ENCODE results near the gene RPAP2. TPM values are rescaled to one million over a fixed set of nuclear protein-coding genes. Genes with fewer than 3 reads are reported as not detected.
"Not testable (repeated sequence)": the region's sequence is repeated elsewhere in the genome, so short reads cannot be mapped to it uniquely, and the experiment has no call there.

The RPAP2 gene
- total RNA-seq, 1 experiment from 2014 or later, result 21.6 TPM

- intact Hi-C loops (cut with micrococcal nuclease; ENCODE audit: unreplicated experiment), result no loop called here
- Mint-ChIP-seq H3K4me3 (ENCODE audit: low read depth, unreplicated experiment) (no peak overlapping the region), H3K27ac (ENCODE audit: unreplicated experiment) (no peak overlapping the region), H3K4me1 (ENCODE audit: low read depth, unreplicated experiment) (no peaks in the 10 kb centered on the region), H3K9me3 (ENCODE audit: low read depth, unreplicated experiment) (peaks cover 2% of the 10 kb centered on the region), H3K27me3 (ENCODE audit: unreplicated experiment) (no peaks in the 10 kb centered on the region), H3K36me3 (ENCODE audit: insufficient read depth, unreplicated experiment) (no peaks in the 10 kb centered on the region)
- no TSS peak for BruUV-seq (replicated peaks)
- CTCF ChIA-PET, result no interaction called here
- DNase-seq, result no peak
- TF ChIP-seq CTCF (IDR thresholded peaks at IDR 0.05; ENCODE audit: unreplicated experiment), result no peak
Observed at GRCh38 chr1:92352856-92353255, 54.0 kb downstream of the RPAP2 start.

GRCh38 chr1:92354259-92354658 is 55.4 kb downstream of the RPAP2 start:
- Mint-ChIP-seq H3K4me3 (ENCODE audit: low read depth, unreplicated experiment) (no peak overlapping the region), H3K27ac (ENCODE audit: unreplicated experiment) (no peak overlapping the region), H3K27me3 (ENCODE audit: unreplicated experiment) (no peaks in the 10 kb centered on the region), H3K9me3 (ENCODE audit: low read depth, unreplicated experiment) (peaks cover 2% of the 10 kb centered on the region), H3K4me1 (ENCODE audit: low read depth, unreplicated experiment) (peaks cover 7% of the 10 kb centered on the region), H3K36me3 (ENCODE audit: insufficient read depth, unreplicated experiment) (peaks cover 5% of the 10 kb centered on the region)
- CTCF ChIA-PET, result no interaction called here
- intact Hi-C loops (cut with micrococcal nuclease; ENCODE audit: unreplicated experiment), result no loop called here
- BruUV-seq (replicated peaks), result no TSS peak
- no peak for DNase-seq
- no peak for TF ChIP-seq CTCF (IDR thresholded peaks at IDR 0.05; ENCODE audit: unreplicated experiment)

DNA sequence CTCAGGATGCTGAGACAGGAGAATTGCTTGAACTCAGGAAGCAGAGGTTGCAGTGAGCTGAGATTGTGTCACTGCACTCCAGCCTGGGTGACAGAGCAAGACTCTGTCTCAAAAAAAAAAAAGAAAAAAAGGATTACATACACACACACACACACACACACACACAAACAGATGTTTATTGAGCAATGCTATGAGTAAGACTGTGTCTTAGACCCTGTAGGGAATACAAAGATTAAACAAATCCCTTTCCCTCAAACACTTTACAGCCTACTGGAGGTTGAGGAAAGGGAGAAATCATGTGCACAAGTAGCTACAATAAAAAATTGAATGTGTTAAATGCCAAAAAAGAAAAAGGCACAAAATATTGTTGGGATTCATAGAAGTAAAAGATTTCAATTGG is 58.1 kb downstream of the RPAP2 start:
- Mint-ChIP-seq H3K4me3 (ENCODE audit: low read depth, unreplicated experiment) (no peak overlapping the region), H3K9me3 (ENCODE audit: low read depth, unreplicated experiment) (peaks cover 2% of the 10 kb centered on the region), H3K36me3 (ENCODE audit: insufficient read depth, unreplicated experiment) (peaks cover 10% of the 10 kb centered on the region), H3K27ac (ENCODE audit: unreplicated experiment) (no peak overlapping the region), H3K27me3 (ENCODE audit: unreplicated experiment) (no peaks in the 10 kb centered on the region), H3K4me1 (ENCODE audit: low read depth, unreplicated experiment) (peaks cover 8% of the 10 kb centered on the region)
- DNase-seq, result no peak
- TF ChIP-seq CTCF (IDR thresholded peaks at IDR 0.05; ENCODE audit: unreplicated experiment), result no peak
- CTCF ChIA-PET, result interaction anchor here (0.7 kb wide), 1 partner anchor 66 kb away, joined by 5 read pairs; no protein-coding TSS in a partner anchor
- intact Hi-C loops (cut with micrococcal nuclease; ENCODE audit: unreplicated experiment), result no loop called here
- no TSS peak for BruUV-seq (replicated peaks)

DNA sequence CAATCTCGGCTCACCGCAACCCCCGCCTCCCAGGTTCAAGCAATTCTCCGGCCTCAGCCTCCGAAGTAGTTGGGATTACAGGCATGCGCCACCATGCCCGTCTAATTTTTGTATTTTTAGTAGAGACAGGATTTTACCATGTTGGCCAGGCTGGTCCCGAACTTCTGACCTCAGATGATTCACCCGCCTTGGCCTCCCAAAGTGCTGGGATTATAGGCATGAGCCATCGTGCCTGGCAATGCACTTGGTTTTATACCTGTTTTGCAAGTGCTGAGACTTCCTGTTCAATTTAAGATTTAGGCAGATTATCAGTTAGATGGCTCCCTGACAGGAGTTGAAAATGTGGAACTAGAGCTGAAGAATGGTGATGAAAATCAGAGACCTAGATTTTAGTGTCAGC is 60.5 kb downstream of the RPAP2 start:
- H3K36me3 Mint-ChIP-seq (ENCODE audit: insufficient read depth, unreplicated experiment); H3K27ac Mint-ChIP-seq (ENCODE audit: unreplicated experiment); H3K4me1 Mint-ChIP-seq (ENCODE audit: low read depth, unreplicated experiment); DNase-seq; CTCF ChIA-PET; H3K27me3 Mint-ChIP-seq (ENCODE audit: unreplicated experiment); H3K4me3 Mint-ChIP-seq (ENCODE audit: low read depth, unreplicated experiment); intact Hi-C loops (cut with micrococcal nuclease; ENCODE audit: unreplicated experiment); H3K9me3 Mint-ChIP-seq (ENCODE audit: low read depth, unreplicated experiment); BruUV-seq (replicated peaks): not testable (repeated sequence)

DNA sequence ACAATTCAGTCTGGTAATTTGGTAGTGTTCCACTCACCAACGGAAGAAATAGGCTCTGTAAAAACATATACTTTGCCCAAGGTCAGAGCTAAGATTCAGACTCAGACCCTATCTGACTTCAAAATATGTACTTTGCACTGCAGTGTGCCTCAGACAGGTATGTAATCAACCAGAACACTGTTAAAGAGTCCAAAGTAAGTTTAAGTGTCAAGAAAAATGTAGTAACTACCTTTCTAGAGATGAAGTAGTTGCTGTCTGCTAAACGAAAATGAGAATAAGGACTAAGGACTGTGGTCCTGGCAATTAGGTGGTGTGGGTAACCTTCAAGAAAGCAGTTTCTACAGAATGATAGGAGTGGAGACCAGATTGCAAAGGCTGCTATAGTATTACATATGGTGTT is 61.1 kb downstream of the RPAP2 start:
- Mint-ChIP-seq H3K9me3 (ENCODE audit: low read depth, unreplicated experiment) (no peaks in the 10 kb centered on the region), H3K27ac (ENCODE audit: unreplicated experiment) (no peak overlapping the region), H3K27me3 (ENCODE audit: unreplicated experiment) (no peaks in the 10 kb centered on the region), H3K4me3 (ENCODE audit: low read depth, unreplicated experiment) (no peak overlapping the region), H3K36me3 (ENCODE audit: insufficient read depth, unreplicated experiment) (peaks cover 10% of the 10 kb centered on the region), H3K4me1 (ENCODE audit: low read depth, unreplicated experiment) (peaks cover 8% of the 10 kb centered on the region)
- no peak for TF ChIP-seq CTCF (IDR thresholded peaks at IDR 0.05; ENCODE audit: unreplicated experiment)
- intact Hi-C loops (cut with micrococcal nuclease; ENCODE audit: unreplicated experiment), result no loop called here
- CTCF ChIA-PET, result no interaction called here
- no TSS peak for BruUV-seq (replicated peaks)
- DNase-seq, result no peak

All from Calu3 (cell line).